Endothelial cell of umbilical vein (primary cell): ENCODE results near the gene VAV2. TPM values are rescaled to one million over a fixed set of nuclear protein-coding genes. Genes with fewer than 3 reads are reported as not detected.

ENCODE experiments used
- BruUV-seq: library from RNA; stranded (reverse); fragments of 400-500 nt; replicated peaks from 2 replicates; lab custom pipeline; 2021; lab: Mats Ljungman, UMichigan
- CTCF ChIA-PET: fragments of 300-600, 350-600 bp; sonication (Branson Sonifier 250); formaldehyde crosslinking; loops from one replicate; lab custom pipeline; 2021; ENCODE audit warnings: antibody characterized with exemption, inconsistent platforms; lab: Charles Lee
- POLR2A ChIA-PET: fragments of 300-600, 350-600 bp; sonication (Branson Sonifier 250); formaldehyde crosslinking; loops from one replicate; lab custom pipeline; 2021; ENCODE audit warnings: antibody characterized with exemption, inconsistent platforms; lab: Charles Lee
- DNase-seq: peaks from one replicate; pipeline ENCODE4 v3.0.0-alpha.2; 2011; ENCODE audit warnings: low read depth, low spot score
- FAIRE-seq: peaks from 2 replicates; lab custom pipeline; 2011; peaks lifted over from hg19 to GRCh38; lab: Jason Lieb, UNC
- H2AFZ ChIP-seq: 2 replicates; pipeline ENCODE4 v1.6.0; 2012; ENCODE audit warnings: low read depth, low read length, control low read depth, inconsistent platforms
- H3K27ac ChIP-seq: 2 replicates; pipeline ENCODE4 v1.5.1; 2011; ENCODE audit warnings: low read depth, mild to moderate bottlenecking, control low read depth, low read length, moderate library complexity; ENCODE audit not compliant: insufficient read depth
- H3K27me3 ChIP-seq, 2 experiments: 2 replicates each; pipeline versions ENCODE4 v1.6.0 to v1.6.1; 2011; ENCODE audit warnings: low read length in 2 of 2, mixed read lengths in 1 of 2; ENCODE audit not compliant: control insufficient read depth in 2 of 2, insufficient read depth in 2 of 2
- H3K36me3 ChIP-seq, 2 experiments: 2 replicates in 1 of 2; 3 replicates in 1 of 2; pipeline ENCODE4 v1.5.1; 2011; ENCODE audit warnings: low read length in 2 of 2, mild to moderate bottlenecking in 1 of 2, moderate library complexity in 1 of 2; ENCODE audit not compliant: control insufficient read depth in 2 of 2, insufficient read depth in 2 of 2; ENCODE audit errors: extremely low read depth in 1 of 2
- H3K4me1 ChIP-seq: 3 replicates; pipeline ENCODE4 v1.5.1; 2011; ENCODE audit warnings: mild to moderate bottlenecking, low read length; ENCODE audit not compliant: control insufficient read depth, insufficient read depth; ENCODE audit errors: extremely low read depth
- H3K4me2 ChIP-seq: 2 replicates; pipeline ENCODE4 v1.6.1; 2011; ENCODE audit warnings: low read length, control low read depth, mixed read lengths; ENCODE audit not compliant: insufficient read depth
- H3K4me3 ChIP-seq, 3 experiments: fragments of 200-600 bp in 1 of 3; sonication (generic), shearing (Covaris generic) in 1 of 3; replicated peaks in 1 of 3; 2 replicates each; pipeline ENCODE4 v1.5.1; 2011 to 2016; ENCODE audit warnings: control low read depth in 3 of 3, low read length in 3 of 3, mild to moderate bottlenecking in 2 of 3, inconsistent platforms in 1 of 3, low read depth in 1 of 3, moderate library complexity in 1 of 3; ENCODE audit not compliant: insufficient read depth in 1 of 3
- H3K79me2 ChIP-seq: 2 replicates; pipeline ENCODE4 v1.6.0; 2012; ENCODE audit warnings: low read length, inconsistent platforms; ENCODE audit not compliant: control insufficient read depth, insufficient read depth
- H3K9ac ChIP-seq: replicated peaks from 2 replicates; pipeline ENCODE3; 2011; ENCODE audit warnings: low read length, control low read depth; ENCODE audit not compliant: insufficient read depth; ENCODE audit errors: extremely low read depth
- H3K9me1 ChIP-seq: replicated peaks from 3 replicates; pipeline ENCODE4 v1.6.0; 2011; ENCODE audit warnings: mild to moderate bottlenecking, low read length; ENCODE audit not compliant: control insufficient read depth, insufficient read depth; ENCODE audit errors: extremely low read depth
- H3K9me3 ChIP-seq: replicated peaks from 2 replicates; pipeline ENCODE4 v1.5.1; 2012; ENCODE audit warnings: low read length, inconsistent platforms; ENCODE audit not compliant: control insufficient read depth, insufficient read depth
- H4K20me1 ChIP-seq: replicated peaks from 2 replicates; pipeline ENCODE3; 2011; ENCODE audit warnings: mild to moderate bottlenecking, low read length; ENCODE audit not compliant: control insufficient read depth, insufficient read depth; ENCODE audit errors: extremely low read depth
- CTCF ChIP-seq, 2 donors: IDR thresholded peaks; 1 replicate in 1 of 2; 2 replicates in 1 of 2; pipeline ENCODE4 v1.5.1; 2011; ENCODE audit warnings: low read length in 2 of 2, mild to moderate bottlenecking in 2 of 2, moderate library complexity in 2 of 2, control low read depth in 1 of 2, inconsistent platforms in 1 of 2, low read depth in 1 of 2; ENCODE audit not compliant: insufficient read depth in 1 of 2; ENCODE audit errors: extremely low read depth in 1 of 2
- EZH2 ChIP-seq: IDR thresholded peaks from 2 replicates; pipeline ENCODE4 v1.6.1; 2012; ENCODE audit warnings: borderline replicate concordance, low read depth, mild to moderate bottlenecking, moderate library complexity, low read length, inconsistent platforms; ENCODE audit not compliant: severe bottlenecking
- FOS ChIP-seq: IDR thresholded peaks from 2 replicates; pipeline ENCODE4 v1.6.1; 2011; ENCODE audit warnings: mild to moderate bottlenecking, low read length, moderate library complexity, borderline replicate concordance; ENCODE audit not compliant: insufficient read depth
- JUN ChIP-seq: IDR thresholded peaks from 2 replicates; pipeline ENCODE4 v1.6.1; 2011; ENCODE audit warnings: borderline replicate concordance, low read depth; ENCODE audit not compliant: insufficient read length, insufficient read depth
- MYC ChIP-seq: IDR thresholded peaks from one replicate; pipeline ENCODE4 v1.6.1; 2011; ENCODE audit warnings: mild to moderate bottlenecking, low read depth, low read length
- POLR2AphosphoS5 ChIP-seq: IDR thresholded peaks from 2 replicates; pipeline ENCODE4 v1.6.1; 2012; ENCODE audit warnings: low read depth, mild to moderate bottlenecking, control low read depth, low read length, moderate library complexity; ENCODE audit not compliant: insufficient read depth
- dilution Hi-C: fragments of 300-500 bp; cut with MboI; formaldehyde crosslinking; loops from one replicate; pipeline ENCODE4 v1.15.0; 2019; ENCODE audit warnings: low sequenced_read_pairs; ENCODE audit not compliant: extremely low pct_ligation_motif_present
- intact Hi-C: fragments of 100-400 bp; cut with micrococcal nuclease; formaldehyde crosslinking; loops from one replicate; pipeline ENCODE4 v1.10.0; 2022
- polyA plus RNA-seq, 4 experiments: library from polyadenylated mRNA; depleted of rRNA in 3 of 4; stranded (reverse) in 3 of 4; unstranded in 1 of 4; fragments of >200 nt; gene quantifications; 2 replicates each; pipeline versions ENCODE4 v1.2.1 to v1.2.3, GENCODE V29; 2011 to 2012; ENCODE audit warnings: missing spikeins in 1 of 4
- total RNA-seq: library from RNA; stranded (reverse); gene quantifications from 2 replicates; pipeline ENCODE4 v1.2.3, GENCODE V29; 2021

The VAV2 gene
- total and polyA plus RNA-seq, 2 donors (not counting 3 experiments of a cell fraction or from before 2014, with no cell fraction given): 10.6 to 30.6 TPM

DNA sequence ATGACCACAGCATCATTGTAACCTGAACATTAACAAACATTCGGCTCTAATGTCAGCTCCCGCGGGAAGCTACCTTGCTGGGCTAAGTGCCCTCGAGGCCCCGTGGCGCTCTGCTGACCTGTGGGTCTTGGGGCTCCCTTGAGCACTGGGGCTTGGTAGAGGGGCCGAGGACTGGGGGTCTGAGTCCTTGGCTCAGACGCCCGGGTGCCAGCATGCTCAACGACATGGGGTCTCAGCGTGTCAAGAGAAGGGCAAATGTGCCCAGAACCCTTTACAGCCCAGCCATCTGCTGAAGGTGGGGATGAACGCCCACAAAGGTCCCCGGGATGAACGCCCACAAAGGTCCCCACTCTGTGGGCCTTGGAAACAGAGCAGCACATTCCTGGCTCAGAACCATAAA, 214.3 kb downstream of the VAV2 start:
- Histone ChIP-seq H2AFZ (no peak overlapping the region), H3K4me2 (no peak overlapping the region), H4K20me1 (no peaks in the 10 kb centered on the region), H3K36me3 (peaks cover 6 to 30% of the 10 kb centered on the region in 2 experiments), H3K79me2 (no peaks in the 10 kb centered on the region), H3K27me3 (no peaks in the 10 kb centered on the region), H3K9ac (no peak overlapping the region), H3K27ac (no peak overlapping the region), H3K9me1 (no peaks in the 10 kb centered on the region), H3K4me1 (no peaks in the 10 kb centered on the region), H3K4me3 (no peak overlapping the region), H3K9me3 (no peaks in the 10 kb centered on the region)
- intact Hi-C loops: no loop called here
- FAIRE-seq (no peak), DNase-seq (no peak)
- BruUV-seq: no TSS peak
- ChIA-PET CTCF (interaction anchor here (0.7 to 1.4 kb wide), 3 partner anchors 35 to 217 kb away, joined by 4 read pairs; no protein-coding TSS in a partner anchor), POLR2A (interaction anchor here (0.6 kb wide), 1 partner anchor 218 kb away, joined by 6 read pairs; no protein-coding TSS in a partner anchor)
- dilution Hi-C loops: no loop called here
- TF ChIP-seq EZH2: no peak
- no peak for TF ChIP-seq FOS
- TF ChIP-seq JUN: no peak
- no peak for TF ChIP-seq CTCF (IDR thresholded peaks at IDR 0.05; ENCODE audit: extremely low read depth in 1 of 2, insufficient read depth in 1 of 2, low read depth in 1 of 2, low read length in 2 of 2)
- TF ChIP-seq POLR2AphosphoS5: no peak
- no peak for TF ChIP-seq MYC
